ENCODE measurements around the gene CBFA2T3. TPM values are rescaled to one million over a fixed set of nuclear protein-coding genes. Genes with fewer than 3 reads are reported as not detected.
"Not testable (repeated sequence)": the region's sequence is repeated elsewhere in the genome, so short reads cannot be mapped to it uniquely, and the experiment has no call there.

CBFA2T3 gene
- total and polyA plus RNA-seq, 2 donors, result 11.2 to 19.1 TPM

DNA sequence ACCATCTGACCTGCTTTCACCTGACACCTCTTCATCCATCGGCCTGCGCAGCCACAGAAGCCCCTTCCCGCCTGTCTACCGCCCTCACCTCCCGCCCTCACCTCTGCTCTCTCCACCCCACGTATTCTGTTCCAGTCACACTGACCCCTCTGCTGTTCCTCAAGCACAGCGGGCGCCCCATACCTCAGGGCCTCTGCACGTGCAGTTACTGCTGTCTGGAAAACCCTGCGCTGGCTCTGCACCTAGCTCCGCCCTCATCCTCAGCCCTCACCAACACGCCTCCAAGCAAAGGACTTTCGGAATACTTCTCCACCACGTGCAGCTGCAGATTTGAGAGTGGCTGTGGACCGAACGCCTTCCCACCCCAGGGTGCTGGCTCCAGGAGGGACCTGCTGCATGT, 85.9 kb downstream of the CBFA2T3 start:
- Histone ChIP-seq H3K36me3 (ENCODE audit: control insufficient read depth in 2 of 2, insufficient read depth in 2 of 2, low read length in 1 of 2) (peaks cover 89 to 93% of the 10 kb centered on the region in 2 donors), H3K27me3 (ENCODE audit: control insufficient read depth in 2 of 2, insufficient read depth in 1 of 2, low read length in 1 of 2) (no peaks in the 10 kb centered on the region), H3K9me3 (ENCODE audit: control insufficient read depth in 2 of 2, insufficient read depth in 1 of 2, low read length in 1 of 2) (peaks cover 23 to 67% of the 10 kb centered on the region in 2 donors), H3K4me1 (ENCODE audit: control insufficient read depth in 2 of 2, insufficient read depth in 2 of 2, low read length in 2 of 2) (peaks cover 0 to 3% of the 10 kb centered on the region in 2 donors), H3K27ac (ENCODE audit: low read depth in 1 of 2, low read length in 1 of 2) (no peak overlapping the region), H3K4me3 (ENCODE audit: low read length in 2 of 2) (no peak overlapping the region)
- DNase-seq (ENCODE audit: low read depth in 6 of 9, low spot score in 9 of 9), result no peak
- WGBS, result 98% methylated on average over 16 of the region's 16 CpGs

DNA sequence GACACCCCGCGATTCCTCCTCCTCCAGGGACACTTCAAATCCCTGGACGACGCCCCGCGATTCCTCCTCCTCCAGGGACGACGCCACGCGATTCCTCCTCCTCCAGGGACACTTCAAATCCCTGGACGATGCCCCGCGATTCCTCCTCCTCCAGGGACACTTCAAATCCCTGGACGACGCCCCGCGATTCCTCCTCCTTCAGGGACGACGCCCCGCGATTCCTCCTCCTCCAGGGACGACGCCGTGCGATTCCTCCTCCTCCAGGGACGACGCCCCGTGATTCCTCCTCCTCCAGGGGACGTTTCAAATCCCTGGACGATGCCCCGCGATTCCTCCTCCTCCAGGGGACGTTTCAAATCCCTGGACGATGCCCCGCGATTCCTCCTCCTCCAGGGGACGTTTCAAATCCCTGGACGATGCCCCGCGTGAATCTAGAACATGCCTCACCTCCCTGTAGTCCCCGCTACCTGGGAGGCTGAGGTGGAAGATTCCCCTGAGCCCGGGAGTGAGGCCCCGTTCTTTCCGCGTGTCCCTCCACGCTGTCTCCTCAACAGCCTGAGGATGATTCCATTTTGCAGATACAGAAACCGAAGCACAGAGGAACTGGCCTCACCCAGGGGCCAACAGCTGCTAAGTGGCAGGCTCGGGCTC, 87.2 kb downstream of the CBFA2T3 start:
- peaks cover 89 to 93% of the 10 kb centered on the region in 2 donors for H3K36me3 ChIP-seq (ENCODE audit: control insufficient read depth in 2 of 2, insufficient read depth in 2 of 2, low read length in 1 of 2)

DNA sequence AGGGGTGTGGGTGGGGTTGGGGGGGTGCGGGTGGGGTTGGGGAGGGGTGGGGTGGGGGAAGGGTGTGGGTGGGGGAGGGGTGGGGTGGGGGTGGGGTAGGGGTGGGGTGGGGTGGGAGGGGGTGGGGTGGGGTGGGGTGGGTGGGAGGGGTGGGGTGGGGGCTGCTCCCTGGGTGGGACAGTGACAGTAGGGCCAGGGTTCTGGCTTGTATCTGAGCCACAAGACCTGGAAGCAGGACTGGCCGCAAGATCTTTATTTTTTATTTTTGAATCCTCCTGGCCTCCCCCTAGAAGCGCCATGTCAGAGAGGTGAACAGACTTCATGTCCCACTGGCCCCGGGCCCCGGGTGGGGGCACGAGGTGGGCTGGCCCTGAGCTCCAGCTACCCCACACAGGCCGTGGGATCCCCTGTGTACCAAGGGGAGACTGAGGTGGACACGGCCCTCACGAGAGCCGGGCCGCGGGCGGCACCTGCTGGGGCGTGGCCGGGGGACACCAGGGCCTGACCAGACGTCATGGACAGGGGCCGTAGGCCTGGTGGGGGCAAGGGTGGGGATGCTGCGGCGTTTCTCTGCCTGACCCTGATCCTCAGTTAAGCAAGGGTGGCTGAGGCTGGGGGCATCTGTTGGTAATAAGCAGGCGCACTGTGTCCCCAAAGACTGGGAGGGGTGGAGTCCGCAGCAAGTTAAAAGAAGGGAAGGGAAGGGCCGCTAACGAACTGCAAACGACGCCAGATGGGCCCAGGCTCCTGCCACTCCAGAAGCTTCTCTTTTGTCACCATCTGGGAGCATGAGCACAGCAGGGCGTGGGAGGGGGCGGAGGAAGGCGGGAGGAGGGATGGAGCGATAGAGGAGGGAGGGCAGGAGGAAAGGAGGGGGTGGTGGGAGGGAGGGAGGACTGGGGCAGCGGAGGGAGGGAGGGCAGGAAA, 88.3 kb downstream of the CBFA2T3 start:
- Histone ChIP-seq H3K4me3 (ENCODE audit: low read length in 2 of 2) (no peak overlapping the region), H3K36me3 (ENCODE audit: control insufficient read depth in 2 of 2, insufficient read depth in 2 of 2, low read length in 1 of 2) (peaks cover 93 to 96% of the 10 kb centered on the region in 2 donors), H3K4me1 (ENCODE audit: control insufficient read depth in 2 of 2, insufficient read depth in 2 of 2, low read length in 2 of 2) (no peaks in the 10 kb centered on the region), H3K27me3 (ENCODE audit: control insufficient read depth in 2 of 2, insufficient read depth in 1 of 2, low read length in 1 of 2) (no peaks in the 10 kb centered on the region), H3K9me3 (ENCODE audit: control insufficient read depth in 2 of 2, insufficient read depth in 1 of 2, low read length in 1 of 2) (peaks cover 23 to 49% of the 10 kb centered on the region in 2 donors), H3K27ac (ENCODE audit: low read depth in 1 of 2, low read length in 1 of 2) (no peak overlapping the region)
- peak in 1 of 9 donors; percentile 17 for DNase-seq (ENCODE audit: low read depth in 6 of 9, low spot score in 9 of 9)
- 91% methylated on average over 30 of the region's 30 CpGs for WGBS

More for the DNA sequence above, 87.2 kb downstream of the CBFA2T3 start:
- H3K27me3 ChIP-seq (ENCODE audit: control insufficient read depth in 2 of 2, insufficient read depth in 1 of 2, low read length in 1 of 2); H3K4me1 ChIP-seq (ENCODE audit: control insufficient read depth in 2 of 2, insufficient read depth in 2 of 2, low read length in 2 of 2); H3K4me3 ChIP-seq (ENCODE audit: low read length in 2 of 2); H3K27ac ChIP-seq (ENCODE audit: low read depth in 1 of 2, low read length in 1 of 2); DNase-seq (ENCODE audit: low read depth in 6 of 9, low spot score in 9 of 9): not testable (repeated sequence)
- WGBS, result 98% methylated on average over 48 of the region's 48 CpGs
- peaks cover 23 to 56% of the 10 kb centered on the region in 2 donors for H3K9me3 ChIP-seq (ENCODE audit: control insufficient read depth in 2 of 2, insufficient read depth in 1 of 2, low read length in 1 of 2)

DNA sequence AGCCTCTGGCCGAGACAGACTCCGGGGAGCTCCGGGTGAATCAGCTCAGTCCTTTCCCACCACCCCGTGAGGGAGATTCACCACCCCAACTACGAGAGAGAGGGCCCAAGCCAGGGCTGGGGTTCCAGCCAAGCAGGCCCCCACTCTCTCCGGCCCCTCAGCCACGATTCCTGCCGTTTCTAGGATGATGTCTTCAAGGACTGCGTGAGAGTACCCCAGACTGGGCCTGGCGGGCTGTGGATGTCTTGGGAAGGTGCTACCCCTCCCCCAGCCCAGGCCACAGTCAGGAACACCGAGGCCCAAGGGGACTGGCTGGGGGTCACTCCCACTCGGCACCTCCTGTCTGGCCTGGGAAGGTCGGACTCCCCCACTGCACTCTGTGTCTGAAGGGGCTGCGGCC, 89.0 kb downstream of the CBFA2T3 start:
- WGBS, result 96% methylated on average over 14 of the region's 14 CpGs
- no peak for DNase-seq (ENCODE audit: low read depth in 6 of 9, low spot score in 9 of 9)
- no peak overlapping the region for H3K4me3 ChIP-seq (ENCODE audit: low read length in 2 of 2)
- H3K9me3 ChIP-seq (ENCODE audit: control insufficient read depth in 2 of 2, insufficient read depth in 1 of 2, low read length in 1 of 2), result peaks cover 23 to 43% of the 10 kb centered on the region in 2 donors
- no peak overlapping the region for H3K27ac ChIP-seq (ENCODE audit: low read depth in 1 of 2, low read length in 1 of 2)
- no peaks in the 10 kb centered on the region for H3K27me3 ChIP-seq (ENCODE audit: control insufficient read depth in 2 of 2, insufficient read depth in 1 of 2, low read length in 1 of 2)
- H3K4me1 ChIP-seq (ENCODE audit: control insufficient read depth in 2 of 2, insufficient read depth in 2 of 2, low read length in 2 of 2), result no peaks in the 10 kb centered on the region
- peaks cover 93 to 96% of the 10 kb centered on the region in 2 donors for H3K36me3 ChIP-seq (ENCODE audit: control insufficient read depth in 2 of 2, insufficient read depth in 2 of 2, low read length in 1 of 2)

DNA sequence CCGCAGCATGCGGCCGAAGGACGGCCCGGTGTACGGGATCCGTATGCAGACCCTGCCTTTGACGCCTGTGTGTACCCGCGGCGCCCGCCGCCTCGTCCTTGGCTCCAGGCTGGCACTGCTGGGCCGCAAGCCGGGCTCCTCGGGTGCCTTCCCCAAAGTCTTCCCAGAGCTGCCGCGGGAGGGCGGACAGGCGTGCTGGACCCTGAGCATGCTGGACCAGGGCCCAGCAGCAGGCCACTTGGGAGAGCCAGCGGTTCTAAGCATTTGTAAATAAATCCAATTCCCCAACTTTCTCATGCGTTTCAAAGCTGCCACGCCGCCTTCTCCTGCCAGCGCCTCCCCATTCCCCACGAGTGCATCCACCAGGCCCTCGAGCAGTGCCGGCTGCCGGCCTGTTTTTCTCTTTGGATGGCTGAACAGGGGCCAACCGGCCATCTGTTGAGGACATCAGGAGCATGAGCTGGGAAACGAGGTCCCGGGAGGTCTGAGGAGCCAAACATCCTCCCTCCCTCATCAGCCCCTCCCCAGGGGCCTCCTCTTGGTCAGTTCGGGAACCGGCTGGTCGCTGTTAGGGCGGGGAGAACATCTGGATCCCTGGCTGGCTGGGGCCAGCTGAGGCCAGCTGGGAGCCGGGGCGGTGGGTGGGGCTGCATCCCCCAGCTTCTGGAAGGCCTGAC, 90.0 kb downstream of the CBFA2T3 start:
- H3K36me3 ChIP-seq (ENCODE audit: control insufficient read depth in 2 of 2, insufficient read depth in 2 of 2, low read length in 1 of 2), result peaks cover 93 to 96% of the 10 kb centered on the region in 2 donors
- H3K9me3 ChIP-seq (ENCODE audit: control insufficient read depth in 2 of 2, insufficient read depth in 1 of 2, low read length in 1 of 2), result peaks cover 18 to 32% of the 10 kb centered on the region in 2 donors
- H3K4me3 ChIP-seq (ENCODE audit: low read length in 2 of 2), result no peak overlapping the region
- H3K27me3 ChIP-seq (ENCODE audit: control insufficient read depth in 2 of 2, insufficient read depth in 1 of 2, low read length in 1 of 2), result no peaks in the 10 kb centered on the region
- no peaks in the 10 kb centered on the region for H3K4me1 ChIP-seq (ENCODE audit: control insufficient read depth in 2 of 2, insufficient read depth in 2 of 2, low read length in 2 of 2)
- 95% methylated on average over 39 of the region's 39 CpGs for WGBS
- no peak overlapping the region for H3K27ac ChIP-seq (ENCODE audit: low read depth in 1 of 2, low read length in 1 of 2)
- DNase-seq (ENCODE audit: low read depth in 6 of 9, low spot score in 9 of 9), result no peak

DNA sequence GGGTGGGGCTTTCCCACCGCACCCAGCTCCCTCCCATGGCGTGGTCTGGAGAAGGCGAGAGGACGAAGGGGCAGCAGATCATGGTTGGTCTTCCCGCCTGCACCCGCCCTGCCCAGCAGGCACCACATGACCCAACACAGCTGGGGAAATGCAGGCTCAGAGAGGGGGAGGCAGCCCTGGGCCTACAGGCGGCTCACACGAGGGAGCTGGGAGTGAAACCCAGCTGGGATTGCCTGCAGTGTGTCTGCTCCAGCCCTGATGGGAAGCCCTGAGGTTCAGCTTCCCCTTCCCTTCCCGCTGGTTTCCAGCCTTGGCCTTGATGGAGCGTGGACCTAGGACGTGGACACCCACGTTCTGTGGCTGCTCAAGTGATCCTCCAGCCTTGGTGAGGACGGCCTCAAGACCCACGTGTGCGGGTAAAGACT, 90.6 kb downstream of the CBFA2T3 start:
- peaks cover 13 to 26% of the 10 kb centered on the region in 2 donors for H3K9me3 ChIP-seq (ENCODE audit: control insufficient read depth in 2 of 2, insufficient read depth in 1 of 2, low read length in 1 of 2)
- H3K27ac ChIP-seq (ENCODE audit: low read depth in 1 of 2, low read length in 1 of 2), result no peak overlapping the region
- H3K4me3 ChIP-seq (ENCODE audit: low read length in 2 of 2), result no peak overlapping the region
- peaks cover 93 to 96% of the 10 kb centered on the region in 2 donors for H3K36me3 ChIP-seq (ENCODE audit: control insufficient read depth in 2 of 2, insufficient read depth in 2 of 2, low read length in 1 of 2)
- H3K4me1 ChIP-seq (ENCODE audit: control insufficient read depth in 2 of 2, insufficient read depth in 2 of 2, low read length in 2 of 2), result no peaks in the 10 kb centered on the region
- no peak for DNase-seq (ENCODE audit: low read depth in 6 of 9, low spot score in 9 of 9)
- 98% methylated on average over 15 of the region's 15 CpGs for WGBS
- H3K27me3 ChIP-seq (ENCODE audit: control insufficient read depth in 2 of 2, insufficient read depth in 1 of 2, low read length in 1 of 2), result no peaks in the 10 kb centered on the region

DNA sequence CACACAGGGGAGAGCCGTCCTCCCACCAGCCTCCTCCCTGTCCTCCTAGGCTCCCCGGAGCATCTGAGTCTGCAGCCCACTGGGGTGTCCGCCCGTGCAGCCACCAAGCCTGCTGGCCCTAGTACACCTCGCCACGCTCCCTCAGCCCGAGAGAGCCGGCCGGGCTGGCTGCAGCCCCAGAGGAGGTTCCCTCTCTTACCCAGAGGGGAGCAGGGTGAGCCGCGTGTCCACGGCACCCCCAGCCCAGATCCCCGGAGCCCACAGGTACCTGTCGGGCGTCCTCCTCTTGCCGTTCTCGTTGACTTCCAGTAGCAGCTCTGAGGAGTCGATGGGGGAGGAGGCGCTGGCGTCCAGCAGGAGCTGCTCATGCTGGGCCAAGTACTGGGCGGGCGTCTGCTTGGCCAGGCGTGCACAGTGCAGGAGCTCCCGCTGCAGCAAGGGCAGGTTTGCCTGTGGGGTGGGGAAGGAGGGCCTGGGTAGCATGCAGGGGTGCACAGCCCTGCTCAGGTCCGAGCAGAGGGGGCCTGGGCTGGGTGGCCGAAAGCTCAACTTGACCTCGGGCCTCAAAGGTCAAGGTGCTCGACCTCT, 91.2 kb downstream of the CBFA2T3 start:
- Histone ChIP-seq H3K36me3 (ENCODE audit: control insufficient read depth in 2 of 2, insufficient read depth in 2 of 2, low read length in 1 of 2) (peaks cover 92 to 96% of the 10 kb centered on the region in 2 donors), H3K4me1 (ENCODE audit: control insufficient read depth in 2 of 2, insufficient read depth in 2 of 2, low read length in 2 of 2) (no peaks in the 10 kb centered on the region), H3K27me3 (ENCODE audit: control insufficient read depth in 2 of 2, insufficient read depth in 1 of 2, low read length in 1 of 2) (no peaks in the 10 kb centered on the region), H3K4me3 (ENCODE audit: low read length in 2 of 2) (no peak overlapping the region), H3K9me3 (ENCODE audit: control insufficient read depth in 2 of 2, insufficient read depth in 1 of 2, low read length in 1 of 2) (peaks cover 8 to 20% of the 10 kb centered on the region in 2 donors), H3K27ac (ENCODE audit: low read depth in 1 of 2, low read length in 1 of 2) (no peak overlapping the region)
- WGBS, result 96% methylated on average over 28 of the region's 28 CpGs
- no peak for DNase-seq (ENCODE audit: low read depth in 6 of 9, low spot score in 9 of 9)

DNA sequence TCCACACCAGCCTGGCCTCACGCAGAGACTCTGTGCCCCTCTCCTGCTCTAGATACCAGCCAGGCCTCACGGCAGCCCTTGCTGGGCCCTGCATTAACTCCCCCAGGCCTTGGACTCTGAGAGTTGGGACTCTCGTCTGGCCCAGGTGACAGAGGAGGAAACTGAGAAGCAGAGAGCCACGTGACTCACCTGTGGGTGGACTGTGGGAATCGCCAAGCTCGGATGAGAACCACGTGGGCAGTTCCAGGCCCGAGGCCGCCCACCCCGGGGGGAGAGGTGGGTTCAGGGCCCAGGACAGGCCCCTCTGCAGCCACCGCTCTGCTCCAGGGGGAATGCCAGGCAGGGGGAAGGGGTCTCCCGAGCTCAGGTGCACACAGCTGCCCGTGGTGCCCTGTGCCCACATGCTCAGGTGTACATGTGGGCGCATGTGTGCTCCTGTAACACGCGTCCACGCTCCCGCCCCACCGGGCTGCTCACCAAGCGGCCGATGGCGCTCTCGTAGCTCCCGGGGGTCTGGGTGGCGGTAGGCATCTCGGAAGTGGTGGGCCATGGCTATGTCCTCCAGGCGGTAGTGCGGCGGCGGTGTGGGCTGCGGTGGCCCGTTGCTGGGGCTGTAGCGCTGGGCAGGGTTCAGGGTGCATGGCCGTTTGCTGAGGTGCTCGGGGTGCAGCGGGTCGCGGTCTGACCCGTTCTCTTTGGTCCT, 92.3 kb downstream of the CBFA2T3 start:
- H3K36me3 ChIP-seq (ENCODE audit: control insufficient read depth in 2 of 2, insufficient read depth in 2 of 2, low read length in 1 of 2), result peaks cover 93 to 96% of the 10 kb centered on the region in 2 donors
- peaks cover 0 to 3% of the 10 kb centered on the region in 2 donors for H3K4me1 ChIP-seq (ENCODE audit: control insufficient read depth in 2 of 2, insufficient read depth in 2 of 2, low read length in 2 of 2)
- peaks cover 0 to 9% of the 10 kb centered on the region in 2 donors for H3K9me3 ChIP-seq (ENCODE audit: control insufficient read depth in 2 of 2, insufficient read depth in 1 of 2, low read length in 1 of 2)
- WGBS, result 97% methylated on average over 39 of the region's 39 CpGs
- H3K27ac ChIP-seq (ENCODE audit: low read depth in 1 of 2, low read length in 1 of 2), result no peak overlapping the region
- DNase-seq (ENCODE audit: low read depth in 6 of 9, low spot score in 9 of 9), result no peak
- H3K27me3 ChIP-seq (ENCODE audit: control insufficient read depth in 2 of 2, insufficient read depth in 1 of 2, low read length in 1 of 2), result no peaks in the 10 kb centered on the region
- H3K4me3 ChIP-seq (ENCODE audit: low read length in 2 of 2), result no peak overlapping the region

All from thymus (tissue), 11 donors.